GM19468 (cell line): ENCODE results near the gene PLCL1.
"Not testable (repeated sequence)": the region's sequence is repeated elsewhere in the genome, so short reads cannot be mapped to it uniquely, and the experiment has no call there.

ENCODE experiments used
- ATAC-seq: cut with Tn5 transposase; IDR thresholded peaks from one replicate; pipeline ENCODE4 v1.9.1; 2021; ENCODE audit warnings: mild to moderate bottlenecking, moderate library complexity, moderate number of reproducible peaks; ENCODE audit not compliant: unreplicated experiment; ENCODE audit errors: extremely low read depth

PLCL1 gene

GRCh38 chr2:197985029-197985638 lies 180.7 kb downstream of the PLCL1 start:
- ATAC-seq: no peak

- no peak for ATAC-seq
Observed at GRCh38 chr2:197986977-197987376, 182.6 kb downstream of the PLCL1 start.

GRCh38 chr2:197990356-197990755 lies 186.0 kb downstream of the PLCL1 start:
- no peak for ATAC-seq

- ATAC-seq: peak; percentile 92
Observed at GRCh38 chr2:197992482-197993133, 188.2 kb downstream of the PLCL1 start.

- ATAC-seq: no peak
Observed at GRCh38 chr2:197993363-197993762, 189.0 kb downstream of the PLCL1 start.

GRCh38 chr2:197993830-197994229 lies 189.4 kb downstream of the PLCL1 start:
- no peak for ATAC-seq

GRCh38 chr2:197994751-197995150 lies 190.4 kb downstream of the PLCL1 start:
- no peak for ATAC-seq

GRCh38 chr2:197996583-197996982 lies 192.2 kb downstream of the PLCL1 start:
- no peak for ATAC-seq

GRCh38 chr2:197997083-197997541 lies 192.7 kb downstream of the PLCL1 start:
- no peak for ATAC-seq

- ATAC-seq: no peak
Observed at GRCh38 chr2:197998702-197999101, 194.3 kb downstream of the PLCL1 start.

GRCh38 chr2:198000417-198000816 lies 196.0 kb downstream of the PLCL1 start:
- no peak for ATAC-seq

GRCh38 chr2:198004173-198004572 lies 199.8 kb downstream of the PLCL1 start:
- no peak for ATAC-seq

- peak; percentile 89 for ATAC-seq
Observed at GRCh38 chr2:198004921-198005829, 200.8 kb downstream of the PLCL1 start.

- ATAC-seq: no peak
Observed at GRCh38 chr2:198006733-198007132, 202.3 kb downstream of the PLCL1 start.

GRCh38 chr2:198008230-198008629 lies 203.8 kb downstream of the PLCL1 start:
- no peak for ATAC-seq

- ATAC-seq: no peak
Observed at GRCh38 chr2:198012025-198012424, 207.6 kb downstream of the PLCL1 start.

GRCh38 chr2:198016243-198016642 lies 211.8 kb downstream of the PLCL1 start:
- no peak for ATAC-seq

- no peak for ATAC-seq
Observed at GRCh38 chr2:198017068-198017467, 212.7 kb downstream of the PLCL1 start.

GRCh38 chr2:198028955-198029354 lies 224.6 kb downstream of the PLCL1 start:
- no peak for ATAC-seq

GRCh38 chr2:198029576-198029975 lies 225.2 kb downstream of the PLCL1 start:
- not testable (repeated sequence) for ATAC-seq

- no peak for ATAC-seq
Observed at GRCh38 chr2:198033626-198034025, 229.2 kb downstream of the PLCL1 start.
